Measurements from ENCODE around the gene EYS. TPM values are rescaled to one million over a fixed set of nuclear protein-coding genes. Genes with fewer than 3 reads are reported as not detected.

The EYS gene
- total RNA-seq, 1 experiment from 2014 or later, result not detected

- no peak overlapping the region for H3K18ac ChIP-seq (ENCODE audit: insufficient read length, low read depth, low read length)
- H2BK12ac ChIP-seq (ENCODE audit: insufficient read length, low read depth, low read length), result no peak overlapping the region
- Mint-ChIP-seq H3K4me1 (no peaks in the 10 kb centered on the region), H3K27ac (no peak overlapping the region), H3K9me3 (peaks cover 0 to 2% of the 10 kb centered on the region in 2 experiments; a peak in 1 of 5 replicates), H3K27me3 (ENCODE audit: low read depth) (no peaks in the 10 kb centered on the region), H3K36me3 (ENCODE audit: insufficient read depth in 1 of 3, low read depth in 3 of 3) (no peaks in the 10 kb centered on the region), H3K4me3 (no peak overlapping the region)
- no peaks in the 10 kb centered on the region for H3K23me2 ChIP-seq (ENCODE audit: insufficient read length, low read depth, low read length, poor library complexity, severe bottlenecking)
- no peak overlapping the region for H3K56ac ChIP-seq (ENCODE audit: insufficient read length, low read depth, low read length)
- H2BK5ac ChIP-seq (ENCODE audit: insufficient read length, low read length), result no peak overlapping the region
- no peaks in the 10 kb centered on the region for H4K20me1 ChIP-seq (ENCODE audit: control insufficient read depth, insufficient read depth, insufficient read length)
- no peaks in the 10 kb centered on the region for H3K9me3 ChIP-seq (ENCODE audit: control insufficient read depth, low read depth, low read length)
- no peak overlapping the region for H2AFZ ChIP-seq (ENCODE audit: low read length)
- no peak overlapping the region for H2BK120ac ChIP-seq (ENCODE audit: low read depth, low read length, poor library complexity, severe bottlenecking)
- no peak overlapping the region for H4K5ac ChIP-seq (ENCODE audit: insufficient read length, low read depth, low read length)
- H3K27ac ChIP-seq (ENCODE audit: insufficient read length, low read depth, low read length), result no peak overlapping the region
- H4K91ac ChIP-seq (ENCODE audit: insufficient read length, low read depth, low read length), result no peak overlapping the region
- no peaks in the 10 kb centered on the region for H3K79me1 ChIP-seq (ENCODE audit: insufficient read depth, low read depth, low read length, poor library complexity, severe bottlenecking)
- H3K14ac ChIP-seq (ENCODE audit: insufficient read depth, low read length), result no peak overlapping the region
- H2AK5ac ChIP-seq (ENCODE audit: insufficient read length, low read length), result no peak overlapping the region
- no peak for TF ChIP-seq CTCF (conservative IDR thresholded peaks at IDR 0.05)
- H3K27me3 ChIP-seq (ENCODE audit: insufficient read depth, low read length), result no peaks in the 10 kb centered on the region
- H3K4me1 ChIP-seq (ENCODE audit: insufficient read depth, low read length), result no peaks in the 10 kb centered on the region
- H2BK15ac ChIP-seq (ENCODE audit: low read depth, low read length), result no peak overlapping the region
- no peak overlapping the region for H4K8ac ChIP-seq (replicated peaks; ENCODE audit: insufficient read length, low read depth, low read length)
- no peak overlapping the region for H2BK20ac ChIP-seq (ENCODE audit: low read depth, low read length, poor library complexity, severe bottlenecking)
- no peak overlapping the region for H3T11ph ChIP-seq (ENCODE audit: low read length)
- H3K4ac ChIP-seq (ENCODE audit: low read depth, low read length), result no peak overlapping the region
- no peak for DNase-seq
- H3K4me2 ChIP-seq (ENCODE audit: insufficient read depth, insufficient read length, low read length), result no peak overlapping the region
- no peak overlapping the region for H3K9ac ChIP-seq (ENCODE audit: extremely low read depth, insufficient read length, low read length)
- H3K23ac ChIP-seq (ENCODE audit: insufficient read length, low read depth, low read length), result no peak overlapping the region
- no peaks in the 10 kb centered on the region for H3K79me2 ChIP-seq (ENCODE audit: insufficient read depth, low read length)
Measured at GRCh38 chr6:64838726-64839125, 868.3 kb downstream of the EYS start.
